HepG2 (cell line): ENCODE data around the gene HOXD9. TPM values are rescaled to one million over a fixed set of nuclear protein-coding genes. Genes with fewer than 3 reads are reported as not detected.

Source experiments
- CTCF ChIP-seq: sonication (generic); formaldehyde crosslinking; IDR thresholded peaks from 2 replicates; pipeline ENCODE4 v1.5.0; 2020; ENCODE audit warnings: mild to moderate bottlenecking, missing genetic modification reagents, moderate library complexity
- DNMT1 ChIP-seq: sonication (generic); formaldehyde crosslinking; IDR thresholded peaks from 2 replicates; pipeline ENCODE4 v1.5.1; 2020; ENCODE audit warnings: mild to moderate bottlenecking, missing genetic modification reagents
- EZH2 ChIP-seq: conservative IDR thresholded peaks from 2 replicates; pipeline ENCODE4 v1.6.1; 2012; ENCODE audit warnings: mild to moderate bottlenecking, low read depth, low read length, moderate library complexity
- IKZF4 ChIP-seq: sonication (generic); formaldehyde crosslinking; IDR thresholded peaks from 2 replicates; pipeline ENCODE4 v1.5.1; 2020; ENCODE audit warnings: borderline replicate concordance, mild to moderate bottlenecking, low read depth, missing genetic modification reagents; ENCODE audit errors: not compliant biosample characterization
- RAD21 ChIP-seq: fragments of 450-650 bp; formaldehyde crosslinking; IDR thresholded peaks from 2 replicates; pipeline ENCODE4 v1.5.0; 2020; ENCODE audit warnings: mild to moderate bottlenecking
- SRSF9 ChIP-seq: fragments of 200-400 bp; formaldehyde crosslinking; IDR thresholded peaks from 2 replicates; pipeline ENCODE4 v1.6.1; 2018; ENCODE audit warnings: borderline replicate concordance, mild to moderate bottlenecking, low read depth, low read length; ENCODE audit not compliant: insufficient read depth, poor library complexity, severe bottlenecking
- STAG1 ChIP-seq: sonication (generic); formaldehyde crosslinking; IDR thresholded peaks from 2 replicates; pipeline ENCODE4 v1.4.0; 2020; ENCODE audit warnings: missing genetic modification reagents
- XRCC5 ChIP-seq: fragments of 200-400 bp; formaldehyde crosslinking; optimal IDR thresholded peaks from 2 replicates; pipeline ENCODE3; 2017; ENCODE audit warnings: mild to moderate bottlenecking, low read length
- ZBTB38 ChIP-seq: sonication (generic); formaldehyde crosslinking; IDR thresholded peaks from 2 replicates; pipeline ENCODE4 v1.5.1; 2020; ENCODE audit warnings: mild to moderate bottlenecking, missing genetic modification reagents
- ZNF761 ChIP-seq: sonication (generic); formaldehyde crosslinking; conservative IDR thresholded peaks from 2 replicates; pipeline ENCODE4 v1.4.0; 2020; ENCODE audit warnings: mild to moderate bottlenecking, missing genetic modification reagents
- ZNF788 ChIP-seq: sonication (generic); formaldehyde crosslinking; IDR thresholded peaks from 2 replicates; pipeline ENCODE4 v1.5.0; 2020; ENCODE audit warnings: mild to moderate bottlenecking, missing genetic modification reagents, borderline replicate concordance
- polyA plus RNA-seq, 8 experiments: library from polyadenylated mRNA; depleted of rRNA in 3 of 8; stranded (reverse) in 7 of 8; unstranded in 1 of 8; fragments of >200 nt; fragmentation: Illumina TruSeq in 4 of 8; extraction: Trizol in 4 of 8; gene quantifications; 2 replicates each; pipeline versions ENCODE4 v1.2.1 to v1.2.3, GENCODE V29; 2011 to 2016; ENCODE audit warnings: low read depth in 4 of 8, missing spikeins in 1 of 8, mixed read lengths in 1 of 8; ENCODE audit not compliant: insufficient read depth in 1 of 8
- total RNA-seq, 5 experiments: library from RNA; depleted of rRNA; stranded (reverse); fragments of >200 nt; fragmentation: Illumina TruSeq; extraction: Trizol; gene quantifications; 2 replicates each; pipeline ENCODE4 v1.2.3, GENCODE V29; 2016; ENCODE audit warnings: low read depth in 1 of 5

Gene HOXD9
- total and polyA plus RNA-seq, 2 of the 13 experiments (the other 11 are each of a cell fraction or from before 2014, with no cell fraction given): not detected

GRCh38 chr2:176079831-176080539, 42.5 kb upstream of the HOXD9 start (continued):
- TF ChIP-seq CTCF (CRISPR knock-in tag): peak; percentile 50
- TF ChIP-seq RAD21: peak; percentile 80
- TF ChIP-seq XRCC5: peak; percentile 52
- no peak for TF ChIP-seq ZNF761
- TF ChIP-seq ZNF788: no peak
- TF ChIP-seq IKZF4 (CRISPR knock-in tag): no peak
- TF ChIP-seq DNMT1 (CRISPR knock-in tag): no peak
- no peak for TF ChIP-seq EZH2
- TF ChIP-seq STAG1 (CRISPR knock-in tag): peak; percentile 56
- no peak for TF ChIP-seq SRSF9
- no peak for TF ChIP-seq ZBTB38 (CRISPR knock-in tag)
